ENCODE results near the gene INSRR. TPM values are rescaled to one million over a fixed set of nuclear protein-coding genes. Genes with fewer than 3 reads are reported as not detected.

The INSRR gene
- total RNA-seq, 1 donor from 2014 or later: not detected

- DNase-seq (ENCODE audit: low read depth): no peak
- peaks cover 33% of the 10 kb centered on the region for H3K27me3 ChIP-seq (ENCODE audit: control insufficient read depth, insufficient read depth, low read length)
- no peaks in the 10 kb centered on the region for H3K36me3 ChIP-seq (ENCODE audit: control insufficient read depth, insufficient read depth, low read length)
- H3K4me3 ChIP-seq (ENCODE audit: low read depth, low read length): no peak overlapping the region
- no peak for TF ChIP-seq CTCF (IDR thresholded peaks at IDR 0.05; ENCODE audit: insufficient read depth, low read length, poor library complexity, severe bottlenecking)
Observed at GRCh38 chr1:156866249-156866909, 7.5 kb upstream of the INSRR start.

- TF ChIP-seq CTCF (IDR thresholded peaks at IDR 0.05; ENCODE audit: insufficient read depth, low read length, poor library complexity, severe bottlenecking): no peak
- Histone ChIP-seq H3K36me3 (ENCODE audit: control insufficient read depth, insufficient read depth, low read length) (no peaks in the 10 kb centered on the region), H3K4me3 (ENCODE audit: low read depth, low read length) (no peak overlapping the region), H3K27me3 (ENCODE audit: control insufficient read depth, insufficient read depth, low read length) (peaks cover 38% of the 10 kb centered on the region)
- no peak for DNase-seq (ENCODE audit: low read depth)
Observed at GRCh38 chr1:156865865-156866248, 6.9 kb upstream of the INSRR start.

GRCh38 chr1:156865258-156865657 is 6.3 kb upstream of the INSRR start:
- Histone ChIP-seq H3K27me3 (ENCODE audit: control insufficient read depth, insufficient read depth, low read length) (peaks cover 44% of the 10 kb centered on the region), H3K4me3 (ENCODE audit: low read depth, low read length) (no peak overlapping the region), H3K36me3 (ENCODE audit: control insufficient read depth, insufficient read depth, low read length) (no peaks in the 10 kb centered on the region)
- DNase-seq (ENCODE audit: low read depth): no peak
- TF ChIP-seq CTCF (IDR thresholded peaks at IDR 0.05; ENCODE audit: insufficient read depth, low read length, poor library complexity, severe bottlenecking): no peak

GRCh38 chr1:156864796-156865195 is 5.9 kb upstream of the INSRR start:
- DNase-seq (ENCODE audit: low read depth): no peak
- Histone ChIP-seq H3K4me3 (ENCODE audit: low read depth, low read length) (no peak overlapping the region), H3K27me3 (ENCODE audit: control insufficient read depth, insufficient read depth, low read length) (peaks cover 49% of the 10 kb centered on the region), H3K36me3 (ENCODE audit: control insufficient read depth, insufficient read depth, low read length) (no peaks in the 10 kb centered on the region)
- TF ChIP-seq CTCF (IDR thresholded peaks at IDR 0.05; ENCODE audit: insufficient read depth, low read length, poor library complexity, severe bottlenecking): no peak

GRCh38 chr1:156863631-156864030 is 4.7 kb upstream of the INSRR start:
- TF ChIP-seq CTCF (IDR thresholded peaks at IDR 0.05; ENCODE audit: insufficient read depth, low read length, poor library complexity, severe bottlenecking): no peak
- Histone ChIP-seq H3K36me3 (ENCODE audit: control insufficient read depth, insufficient read depth, low read length) (no peaks in the 10 kb centered on the region), H3K27me3 (ENCODE audit: control insufficient read depth, insufficient read depth, low read length) (peaks cover 61% of the 10 kb centered on the region), H3K4me3 (ENCODE audit: low read depth, low read length) (no peak overlapping the region)
- DNase-seq (ENCODE audit: low read depth): no peak

- DNase-seq (ENCODE audit: low read depth): no peak
- Histone ChIP-seq H3K4me3 (ENCODE audit: low read depth, low read length) (no peak overlapping the region), H3K27me3 (ENCODE audit: control insufficient read depth, insufficient read depth, low read length) (peaks cover 66% of the 10 kb centered on the region), H3K36me3 (ENCODE audit: control insufficient read depth, insufficient read depth, low read length) (no peaks in the 10 kb centered on the region)
- no peak for TF ChIP-seq CTCF (IDR thresholded peaks at IDR 0.05; ENCODE audit: insufficient read depth, low read length, poor library complexity, severe bottlenecking)
Observed at GRCh38 chr1:156862997-156863599, 4.2 kb upstream of the INSRR start.

All from kidney epithelial cell (primary cell).